ENCODE results near the gene ATP13A1. TPM values are rescaled to one million over a fixed set of nuclear protein-coding genes. Genes with fewer than 3 reads are reported as not detected.

Gene ATP13A1
- total RNA-seq (2013) = 25.1 TPM
- polyA plus RNA-seq (100 to 1,000 TPM in 1 of 3 donors, 10 to 100 TPM in 2; 16.9 to 106 (median 21.9) TPM), polyA minus RNA-seq (44.7 and 62.6 TPM in 2 replicates), total RNA-seq (10.8 to 42.0 (median 26.8) reads per million in 11 experiments)

- peaks cover 0 to 4% (median 2%) of the 10 kb centered on the region in 3 donors for H3K27me3 Mint-ChIP-seq (ENCODE audit: low read depth in 3 of 3)
- DNase-seq = peak; percentile 96 to 99 (median 97)
- Histone ChIP-seq H3K27ac (ENCODE audit: low read depth in 1 of 2, low read length in 2 of 2) (peak within 1 kb of the TSS; percentile 96 to 99), H3K4me3 (replicated peaks in 1 of 3; ENCODE audit: low read depth in 2 of 3, low read length in 3 of 3) (peak within 1 kb of the TSS; percentile 80 to 95 (median 93)), H3K36me3 (replicated peaks in 1 of 2; ENCODE audit: control insufficient read depth in 1 of 2, insufficient read depth in 2 of 2, low read length in 2 of 2) (peaks cover 15 to 16% of the 10 kb centered on the region in 2 donors), H2AFZ (ENCODE audit: insufficient read depth, low read depth, low read length, poor library complexity, severe bottlenecking) (peak within 1 kb of the TSS; percentile 85), H3K9ac (ENCODE audit: insufficient read depth, low read length, poor library complexity, severe bottlenecking) (peak within 1 kb of the TSS; percentile 88), H3K4me1 (ENCODE audit: control insufficient read depth in 1 of 2, insufficient read depth in 2 of 2, low read length in 2 of 2) (peaks cover 28 to 42% of the 10 kb centered on the region in 2 donors), H3K4me2 (replicated peaks; ENCODE audit: extremely low read depth, low read length, poor library complexity, severe bottlenecking) (peak within 1 kb of the TSS; percentile 96), H3K9me3 (replicated peaks in 1 of 2; ENCODE audit: control insufficient read depth in 1 of 2, insufficient read depth in 1 of 2, low read length in 2 of 2) (no peaks in the 10 kb centered on the region), H3K79me2 (ENCODE audit: insufficient read depth, low read length) (peaks cover 50% of the 10 kb centered on the region), H4K20me1 (ENCODE audit: insufficient read depth, low read length) (peaks cover 4% of the 10 kb centered on the region), H3K27me3 (ENCODE audit: control insufficient read depth in 2 of 2, insufficient read depth in 2 of 2, low read length in 2 of 2) (no peaks in the 10 kb centered on the region)
- peaks cover 0 to 11% (median 0%) of the 10 kb centered on the region in 7 donors for H3K9me3 Mint-ChIP-seq
- H3K27ac Mint-ChIP-seq = peak within 1 kb of the TSS; percentile 95 to 99 (median 98)
- under 1% methylated on average over 75 of the region's 85 CpGs for WGBS (ENCODE audit: insufficient coverage)
- H3K4me1 Mint-ChIP-seq = peaks cover 32% of the 10 kb centered on the region
- intact Hi-C loops (cut with micrococcal nuclease) = loop anchor here in 1 of 2 donors (5.0 to 10.0 kb wide), 2 partner anchors 241 to 1844 kb away; partner anchors contain the start of genes ZNF429 and ZNF93
- TF ChIP-seq CTCF (IDR thresholded peaks at IDR 0.05) = peak; percentile 14
- H3K36me3 Mint-ChIP-seq = peaks cover 16 to 23% of the 10 kb centered on the region in 2 donors
- peak within 1 kb of the TSS; percentile 90 to 94 for H3K4me3 Mint-ChIP-seq
Measured at GRCh38 chr19:19663256-19664120, at the start of gene ATP13A1. ATP13A1 (minus strand) TSS chr19:19663676; CDS start chr19:19663666, 10 bp downstream.

GRCh38 chr19:19711934-19712828 lies 48.7 kb upstream of the ATP13A1 start:
- Histone ChIP-seq H3K9ac (ENCODE audit: insufficient read depth, low read length, poor library complexity, severe bottlenecking) (no peak overlapping the region), H3K27ac (ENCODE audit: low read depth in 1 of 2, low read length in 2 of 2) (no peak overlapping the region), H2AFZ (ENCODE audit: insufficient read depth, low read depth, low read length, poor library complexity, severe bottlenecking) (no peak overlapping the region), H3K4me3 (replicated peaks in 1 of 3; ENCODE audit: low read depth in 2 of 3, low read length in 3 of 3) (peak overlapping the region in 1 of 3 experiments; percentile 54), H3K27me3 (ENCODE audit: control insufficient read depth in 2 of 2, insufficient read depth in 2 of 2, low read length in 2 of 2) (no peaks in the 10 kb centered on the region), H3K79me2 (ENCODE audit: insufficient read depth, low read length) (peaks cover 7% of the 10 kb centered on the region), H3K36me3 (replicated peaks in 1 of 2; ENCODE audit: control insufficient read depth in 1 of 2, insufficient read depth in 2 of 2, low read length in 2 of 2) (peaks cover 15 to 73% of the 10 kb centered on the region in 2 donors), H4K20me1 (ENCODE audit: insufficient read depth, low read length) (no peaks in the 10 kb centered on the region), H3K4me1 (ENCODE audit: control insufficient read depth in 1 of 2, insufficient read depth in 2 of 2, low read length in 2 of 2) (no peaks in the 10 kb centered on the region), H3K9me3 (replicated peaks in 1 of 2; ENCODE audit: control insufficient read depth in 1 of 2, insufficient read depth in 1 of 2, low read length in 2 of 2) (peaks cover 74 to 100% of the 10 kb centered on the region in 2 donors), H3K4me2 (replicated peaks; ENCODE audit: extremely low read depth, low read length, poor library complexity, severe bottlenecking) (no peak overlapping the region)
- H3K36me3 Mint-ChIP-seq = peaks cover 31 to 40% of the 10 kb centered on the region in 2 donors
- no peak overlapping the region for H3K27ac Mint-ChIP-seq
- no peak for TF ChIP-seq CTCF (IDR thresholded peaks at IDR 0.05)
- H3K9me3 Mint-ChIP-seq = peaks cover 45 to 96% (median 95%) of the 10 kb centered on the region in 7 donors
- no peaks in the 10 kb centered on the region for H3K4me1 Mint-ChIP-seq
- H3K27me3 Mint-ChIP-seq (ENCODE audit: low read depth in 3 of 3) = no peaks in the 10 kb centered on the region
- no peak overlapping the region for H3K4me3 Mint-ChIP-seq
- WGBS (ENCODE audit: insufficient coverage) = 100% methylated on average over 3 of the region's 10 CpGs
- intact Hi-C loops (cut with micrococcal nuclease) = no loop called here
- DNase-seq = no peak

Measured in CD14-positive monocyte (primary cell).